ENCODE measurements around the gene SUPT4H1.

The SUPT4H1 gene

DNA sequence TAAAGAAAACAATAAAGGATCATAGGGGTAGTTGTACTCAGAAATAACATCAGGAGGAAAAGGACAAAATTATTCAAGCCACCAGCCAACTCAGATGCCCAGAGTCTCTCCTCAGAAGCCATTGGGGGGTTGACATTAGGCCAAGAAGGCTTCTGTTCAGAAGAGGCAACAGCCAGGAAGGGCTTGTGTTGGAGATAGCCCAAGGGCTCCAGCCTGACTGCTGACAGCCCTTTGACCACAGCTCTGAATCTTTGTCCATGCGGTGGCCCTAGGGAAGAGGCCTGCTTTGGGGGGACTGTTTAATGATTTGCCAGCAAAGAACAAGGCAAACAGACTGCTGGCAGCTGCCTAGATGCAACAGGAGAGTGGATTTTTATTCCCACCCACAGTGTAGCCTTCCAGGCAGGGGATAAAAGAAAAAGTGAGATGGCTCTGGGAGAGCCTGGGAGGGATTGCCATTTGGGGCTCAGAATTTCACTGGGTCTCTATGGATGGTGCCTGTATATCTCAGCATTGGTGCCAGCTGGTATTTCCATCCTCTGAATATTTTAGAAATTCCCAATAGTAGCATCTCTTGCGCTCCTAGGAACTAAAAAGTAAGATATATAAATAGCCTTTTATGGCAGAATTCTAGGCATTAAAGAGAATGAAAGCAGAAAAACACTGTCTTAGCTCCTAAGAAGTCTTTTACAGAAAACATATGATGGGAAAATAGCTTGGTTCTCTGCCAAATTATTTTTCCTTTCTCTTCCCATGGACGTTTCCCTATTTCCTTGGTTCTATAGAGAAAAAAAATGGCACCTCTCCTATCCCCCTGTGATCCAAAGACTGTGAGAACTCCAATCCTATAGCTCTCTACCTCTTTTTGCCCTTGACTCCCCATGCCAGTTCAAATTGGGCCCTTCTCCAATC is 29.4 kb upstream of the SUPT4H1 start:
- no peak overlapping the region for H3K4me3 ChIP-seq (ENCODE audit: control insufficient read depth in 1 of 7, extremely low read depth in 1 of 7, insufficient read depth in 4 of 7, low read depth in 2 of 7, low read length in 6 of 7)
- ChIA-PET POLR2A (interaction anchor here (0.6 kb wide), 1 partner anchor 51 kb away, joined by 3 read pairs; no protein-coding TSS in a partner anchor), CTCF (interaction anchor here (0.9 to 1.8 kb wide), 4 partner anchors 12 to 64 kb away, joined by 3 to 5 read pairs (median 4); partner anchors contain the start of gene RNF43)
- no peak overlapping the region for H3K27ac ChIP-seq (ENCODE audit: insufficient read depth in 1 of 2, low read depth in 1 of 2, low read length in 2 of 2, poor library complexity in 1 of 2, severe bottlenecking in 2 of 2)
- no peak for DNase-seq
- WGBS (ENCODE audit: insufficient coverage) = 94% methylated on average over 2 of the region's 3 CpGs
- no peaks in the 10 kb centered on the region for H3K9me3 ChIP-seq (ENCODE audit: control extremely low read depth in 1 of 5, control insufficient read depth in 4 of 5, insufficient read depth in 2 of 5, low read depth in 1 of 5, low read length in 4 of 5)
- no peaks in the 10 kb centered on the region for H3K27me3 ChIP-seq (replicated peaks in 2 of 5; ENCODE audit: control insufficient read depth in 4 of 5, insufficient read depth in 5 of 5, low read length in 4 of 5)
- no peaks in the 10 kb centered on the region for H3K36me3 ChIP-seq (ENCODE audit: control insufficient read depth in 4 of 4, insufficient read depth in 4 of 4, low read length in 3 of 4)
- H3K4me1 ChIP-seq (ENCODE audit: control extremely low read depth in 1 of 4, control insufficient read depth in 4 of 4, insufficient read depth in 4 of 4, low read length in 3 of 4) = peaks cover 8 to 31% (median 16%) of the 10 kb centered on the region in 4 experiments

DNA sequence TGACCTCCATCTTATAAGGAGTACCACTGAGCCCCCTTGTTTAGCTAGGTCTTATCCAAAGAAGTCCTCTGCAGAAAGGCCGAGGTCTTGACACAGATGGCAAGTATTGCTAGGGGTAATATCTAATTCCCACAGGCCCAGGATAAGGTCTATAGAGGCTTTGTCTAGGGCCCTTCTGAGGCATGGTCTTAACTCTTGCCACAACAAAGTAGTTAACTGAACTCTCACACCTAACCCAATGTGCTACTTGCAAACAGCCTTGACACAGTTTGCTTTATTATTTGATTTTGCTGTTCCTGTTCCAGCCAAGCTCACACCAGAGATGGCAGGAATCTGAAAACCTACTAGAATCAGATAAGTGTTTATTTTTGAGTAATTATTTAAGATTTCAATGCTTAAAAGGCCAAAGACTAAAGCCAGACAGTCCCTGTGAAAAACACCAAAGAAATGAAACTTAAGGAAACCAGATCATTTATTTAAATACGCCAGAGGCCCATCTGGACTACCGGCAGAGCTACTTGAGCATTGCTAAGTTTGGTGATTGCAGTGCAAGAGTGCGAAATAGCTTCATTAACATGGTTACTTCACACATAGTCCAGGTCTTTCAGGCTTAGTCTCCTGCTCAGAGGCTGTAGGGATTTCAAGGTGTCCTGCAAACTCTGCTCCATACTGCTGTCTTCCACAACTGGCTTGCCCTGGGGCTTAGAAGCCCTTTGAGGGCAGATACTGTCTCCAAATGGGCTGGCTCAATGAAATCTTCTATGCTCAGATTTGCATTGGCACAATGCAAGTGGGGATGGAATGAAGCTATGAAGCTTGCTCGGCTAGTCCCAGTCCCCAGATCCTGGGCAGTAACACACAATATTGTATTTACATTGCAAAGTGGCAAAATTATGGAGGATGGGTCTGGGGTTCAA is 28.5 kb upstream of the SUPT4H1 start:
- no peak overlapping the region for H3K4me3 ChIP-seq (ENCODE audit: control insufficient read depth in 1 of 7, extremely low read depth in 1 of 7, insufficient read depth in 4 of 7, low read depth in 2 of 7, low read length in 6 of 7)
- H3K36me3 ChIP-seq (ENCODE audit: control insufficient read depth in 4 of 4, insufficient read depth in 4 of 4, low read length in 3 of 4) = no peaks in the 10 kb centered on the region
- DNase-seq = no peak
- peaks cover 8 to 37% (median 21%) of the 10 kb centered on the region in 4 experiments for H3K4me1 ChIP-seq (ENCODE audit: control extremely low read depth in 1 of 4, control insufficient read depth in 4 of 4, insufficient read depth in 4 of 4, low read length in 3 of 4)
- WGBS (ENCODE audit: insufficient coverage) = 84% methylated on average over 5 of the region's 5 CpGs
- H3K27ac ChIP-seq (ENCODE audit: insufficient read depth in 1 of 2, low read depth in 1 of 2, low read length in 2 of 2, poor library complexity in 1 of 2, severe bottlenecking in 2 of 2) = no peak overlapping the region
- H3K9me3 ChIP-seq (ENCODE audit: control extremely low read depth in 1 of 5, control insufficient read depth in 4 of 5, insufficient read depth in 2 of 5, low read depth in 1 of 5, low read length in 4 of 5) = no peaks in the 10 kb centered on the region
- ChIA-PET POLR2A (interaction anchor here (0.6 kb wide), 1 partner anchor 182 kb away, joined by 3 read pairs; no protein-coding TSS in a partner anchor), CTCF (interaction anchor here (0.9 to 2.4 kb wide), 6 partner anchors 15 to 63 kb away, joined by 3 to 14 read pairs (median 5); partner anchors contain the start of gene RNF43)
- no peaks in the 10 kb centered on the region for H3K27me3 ChIP-seq (replicated peaks in 2 of 5; ENCODE audit: control insufficient read depth in 4 of 5, insufficient read depth in 5 of 5, low read length in 4 of 5)

GRCh38 chr17:58379511-58379824 is 27.5 kb upstream of the SUPT4H1 start:
- ChIA-PET POLR2A (interaction anchor here (0.6 kb wide), 1 partner anchor 183 kb away, joined by 3 read pairs; no protein-coding TSS in a partner anchor), CTCF (interaction anchor here (1.5 to 2.4 kb wide), 3 partner anchors 16 to 62 kb away, joined by 5 to 14 read pairs (median 5); partner anchors contain the start of gene RNF43)
- 56% methylated on average over 2 of the region's 3 CpGs for WGBS (ENCODE audit: insufficient coverage)
- DNase-seq = no peak
- H3K9me3 ChIP-seq (ENCODE audit: control extremely low read depth in 1 of 5, control insufficient read depth in 4 of 5, insufficient read depth in 2 of 5, low read depth in 1 of 5, low read length in 4 of 5) = no peaks in the 10 kb centered on the region
- no peaks in the 10 kb centered on the region for H3K36me3 ChIP-seq (ENCODE audit: control insufficient read depth in 4 of 4, insufficient read depth in 4 of 4, low read length in 3 of 4)
- H3K27ac ChIP-seq (ENCODE audit: insufficient read depth in 1 of 2, low read depth in 1 of 2, low read length in 2 of 2, poor library complexity in 1 of 2, severe bottlenecking in 2 of 2) = no peak overlapping the region
- H3K27me3 ChIP-seq (replicated peaks in 2 of 5; ENCODE audit: control insufficient read depth in 4 of 5, insufficient read depth in 5 of 5, low read length in 4 of 5) = no peaks in the 10 kb centered on the region
- H3K4me3 ChIP-seq (ENCODE audit: control insufficient read depth in 1 of 7, extremely low read depth in 1 of 7, insufficient read depth in 4 of 7, low read depth in 2 of 7, low read length in 6 of 7) = peak overlapping the region in 1 of 7 experiments; percentile 38
- peaks cover 8 to 38% (median 20%) of the 10 kb centered on the region in 4 experiments for H3K4me1 ChIP-seq (ENCODE audit: control extremely low read depth in 1 of 4, control insufficient read depth in 4 of 4, insufficient read depth in 4 of 4, low read length in 3 of 4)

- ChIA-PET CTCF (interaction anchor here (0.6 to 2.4 kb wide), 8 partner anchors 13 to 62 kb away, joined by 3 to 14 read pairs (median 4); partner anchors contain the start of gene RNF43), POLR2A (interaction anchor here (0.6 kb wide), 1 partner anchor 45 kb away, joined by 3 read pairs; no protein-coding TSS in a partner anchor)
- peak overlapping the region in 1 of 7 experiments; percentile 38 for H3K4me3 ChIP-seq (ENCODE audit: control insufficient read depth in 1 of 7, extremely low read depth in 1 of 7, insufficient read depth in 4 of 7, low read depth in 2 of 7, low read length in 6 of 7)
- H3K9me3 ChIP-seq (ENCODE audit: control extremely low read depth in 1 of 5, control insufficient read depth in 4 of 5, insufficient read depth in 2 of 5, low read depth in 1 of 5, low read length in 4 of 5) = no peaks in the 10 kb centered on the region
- H3K4me1 ChIP-seq (ENCODE audit: control extremely low read depth in 1 of 4, control insufficient read depth in 4 of 4, insufficient read depth in 4 of 4, low read length in 3 of 4) = peaks cover 8 to 33% (median 18%) of the 10 kb centered on the region in 4 experiments
- no peak overlapping the region for H3K27ac ChIP-seq (ENCODE audit: insufficient read depth in 1 of 2, low read depth in 1 of 2, low read length in 2 of 2, poor library complexity in 1 of 2, severe bottlenecking in 2 of 2)
- 53% methylated on average over 5 of the region's 8 CpGs for WGBS (ENCODE audit: insufficient coverage)
- H3K36me3 ChIP-seq (ENCODE audit: control insufficient read depth in 4 of 4, insufficient read depth in 4 of 4, low read length in 3 of 4) = no peaks in the 10 kb centered on the region
- DNase-seq = no peak
- no peaks in the 10 kb centered on the region for H3K27me3 ChIP-seq (replicated peaks in 2 of 5; ENCODE audit: control insufficient read depth in 4 of 5, insufficient read depth in 5 of 5, low read length in 4 of 5)
Measured at GRCh38 chr17:58378733-58379510, 26.9 kb upstream of the SUPT4H1 start.

GRCh38 chr17:58377661-58378060 is 25.7 kb upstream of the SUPT4H1 start:
- Histone ChIP-seq H3K4me3 (ENCODE audit: control insufficient read depth in 1 of 7, extremely low read depth in 1 of 7, insufficient read depth in 4 of 7, low read depth in 2 of 7, low read length in 6 of 7) (no peak overlapping the region), H3K27me3 (replicated peaks in 2 of 5; ENCODE audit: control insufficient read depth in 4 of 5, insufficient read depth in 5 of 5, low read length in 4 of 5) (no peaks in the 10 kb centered on the region), H3K36me3 (ENCODE audit: control insufficient read depth in 4 of 4, insufficient read depth in 4 of 4, low read length in 3 of 4) (no peaks in the 10 kb centered on the region), H3K4me1 (ENCODE audit: control extremely low read depth in 1 of 4, control insufficient read depth in 4 of 4, insufficient read depth in 4 of 4, low read length in 3 of 4) (peaks cover 8 to 33% (median 18%) of the 10 kb centered on the region in 4 experiments), H3K27ac (ENCODE audit: insufficient read depth in 1 of 2, low read depth in 1 of 2, low read length in 2 of 2, poor library complexity in 1 of 2, severe bottlenecking in 2 of 2) (no peak overlapping the region), H3K9me3 (ENCODE audit: control extremely low read depth in 1 of 5, control insufficient read depth in 4 of 5, insufficient read depth in 2 of 5, low read depth in 1 of 5, low read length in 4 of 5) (no peaks in the 10 kb centered on the region)
- POLR2A ChIA-PET = no interaction called here
- CTCF ChIA-PET = interaction anchor here (1.6 to 2.4 kb wide), 3 partner anchors 10 to 60 kb away, joined by 3 to 14 read pairs (median 6); no protein-coding TSS in a partner anchor
- 100% methylated on average over 3 of the region's 5 CpGs for WGBS (ENCODE audit: insufficient coverage)
- DNase-seq = no peak

DNA sequence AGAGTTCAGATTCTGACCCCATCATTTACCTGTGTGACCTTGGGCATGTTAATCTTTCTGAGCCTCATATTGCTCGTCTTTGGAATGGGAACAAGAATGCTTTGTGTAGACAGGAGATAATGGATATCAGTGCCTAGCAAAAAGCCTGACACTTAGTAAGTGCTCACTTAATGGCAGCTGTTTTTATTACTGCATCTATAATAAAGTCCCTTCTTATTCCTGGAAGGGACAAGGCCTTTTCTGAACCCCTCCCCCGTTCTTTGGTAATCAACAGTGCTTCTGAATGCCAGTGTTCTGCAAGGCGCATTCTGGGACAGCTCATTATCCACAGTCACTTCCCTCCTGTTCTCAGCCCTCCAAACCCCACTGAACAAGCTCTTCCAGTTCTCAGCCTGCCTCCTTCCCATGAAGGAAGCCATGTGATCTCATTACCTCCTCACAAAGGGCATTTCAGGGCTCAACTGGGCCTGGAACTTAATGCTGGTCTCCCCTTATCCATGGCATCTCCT is 25.1 kb upstream of the SUPT4H1 start:
- H3K27me3 ChIP-seq (replicated peaks in 2 of 5; ENCODE audit: control insufficient read depth in 4 of 5, insufficient read depth in 5 of 5, low read length in 4 of 5) = no peaks in the 10 kb centered on the region
- peaks cover 8 to 33% (median 17%) of the 10 kb centered on the region in 4 experiments for H3K4me1 ChIP-seq (ENCODE audit: control extremely low read depth in 1 of 4, control insufficient read depth in 4 of 4, insufficient read depth in 4 of 4, low read length in 3 of 4)
- DNase-seq = no peak
- WGBS (ENCODE audit: insufficient coverage) = 97% methylated on average over 3 of the region's 3 CpGs
- H3K36me3 ChIP-seq (ENCODE audit: control insufficient read depth in 4 of 4, insufficient read depth in 4 of 4, low read length in 3 of 4) = no peaks in the 10 kb centered on the region
- CTCF ChIA-PET = interaction anchor here (1.3 to 1.6 kb wide), 2 partner anchors 9 to 59 kb away, joined by 3 to 6 read pairs; no protein-coding TSS in a partner anchor
- POLR2A ChIA-PET = no interaction called here
- H3K4me3 ChIP-seq (ENCODE audit: control insufficient read depth in 1 of 7, extremely low read depth in 1 of 7, insufficient read depth in 4 of 7, low read depth in 2 of 7, low read length in 6 of 7) = no peak overlapping the region
- H3K27ac ChIP-seq (ENCODE audit: insufficient read depth in 1 of 2, low read depth in 1 of 2, low read length in 2 of 2, poor library complexity in 1 of 2, severe bottlenecking in 2 of 2) = no peak overlapping the region
- H3K9me3 ChIP-seq (ENCODE audit: control extremely low read depth in 1 of 5, control insufficient read depth in 4 of 5, insufficient read depth in 2 of 5, low read depth in 1 of 5, low read length in 4 of 5) = no peaks in the 10 kb centered on the region
